Transverse colon (tissue), 4 donors: ENCODE data around the gene FAM200B. TPM values are rescaled to one million over a fixed set of nuclear protein-coding genes. Genes with fewer than 3 reads are reported as not detected.

Experiments used
- DNase-seq: peaks from one replicate; pipeline ENCODE4 v3.0.0-alpha.2; 2019
- H3K27ac ChIP-seq, 4 donors: fragments of 200-600 bp; sonication (generic); 2 replicates each; pipeline ENCODE4 v1.5.1; 2016 to 2018; ENCODE audit warnings: inconsistent platforms in 4 of 4
- H3K27me3 ChIP-seq: fragments of 200-600 bp; sonication (generic); 2 replicates; pipeline ENCODE4 v1.5.1; 2017; ENCODE audit warnings: inconsistent platforms
- H3K36me3 ChIP-seq, 4 donors: fragments of 200-600 bp; sonication (generic); 2 replicates each; pipeline ENCODE4 v1.5.1; 2017 to 2019; ENCODE audit warnings: inconsistent platforms in 4 of 4
- H3K4me1 ChIP-seq, 4 donors: fragments of 200-600 bp; sonication (generic); 2 replicates each; pipeline ENCODE4 v1.5.1; 2017 to 2020; ENCODE audit warnings: inconsistent platforms in 4 of 4
- H3K4me3 ChIP-seq, 4 donors: fragments of 200-600 bp; sonication (generic); 1 replicate in 1 of 4; 2 replicates in 3 of 4; pipeline versions ENCODE4 v1.5.1 to v1.6.1; 2017 to 2019; ENCODE audit warnings: inconsistent platforms in 4 of 4
- H3K9me3 ChIP-seq, 2 donors: fragments of 200-600 bp; sonication (generic); 2 replicates each; pipeline ENCODE4 v1.5.1; 2017 to 2019; ENCODE audit warnings: inconsistent platforms in 2 of 2
- CTCF ChIP-seq, 5 experiments: fragments of 200-600 bp in 3 of 5; fragments of 450-650 bp in 2 of 5; sonication (generic) in 3 of 5; IDR thresholded peaks; 1 replicate in 2 of 5; 2 replicates in 3 of 5; pipeline ENCODE4 v1.5.1; 2016 to 2017; ENCODE audit warnings: antibody characterized with exemption in 5 of 5, inconsistent platforms in 3 of 5, mild to moderate bottlenecking in 2 of 5, moderate library complexity in 1 of 5
- EP300 ChIP-seq: sonication (generic); formaldehyde crosslinking; IDR thresholded peaks from one replicate; pipeline ENCODE4 v1.6.1; 2017; ENCODE audit warnings: antibody characterized with exemption, low read depth
- POLR2A ChIP-seq: fragments of 450-650 bp; IDR thresholded peaks from one replicate; pipeline ENCODE4 v1.6.1; 2016; ENCODE audit warnings: antibody characterized with exemption, mild to moderate bottlenecking, moderate library complexity
- POLR2AphosphoS5 ChIP-seq, 3 donors: sonication (generic); formaldehyde crosslinking; IDR thresholded peaks; one replicate each; pipeline ENCODE4 v1.6.1; 2016; ENCODE audit warnings: antibody characterized with exemption in 3 of 3
- WGBS, 2 donors: methylation state at CpG; one replicate each; pipeline ENCODE4 v1.1.5; 2018; ENCODE audit warnings: low coverage in 1 of 2; 5-methylcytosine and 5-hydroxymethylcytosine counted together
- in situ Hi-C, 4 donors: fragments of 200-750 bp; cut with MboI; loops; one replicate each; pipeline versions ENCODE4 v1.15.0 to v1.15.1; 2017; ENCODE audit warnings: low sequenced_read_pairs in 3 of 4, low pct_ligation_motif_present in 1 of 4, low pct_unique_long_range_greater_than_20kb in 1 of 4
- intact Hi-C: fragments of 100-400 bp; cut with DNase I; formaldehyde crosslinking; loops from one replicate; pipeline ENCODE4 v1.15.1; 2023; ENCODE audit warnings: low total_unique reads
- total RNA-seq, 4 donors: library from RNA; depleted of rRNA; stranded (reverse); fragments of >200 nt; gene quantifications; one replicate each; pipeline ENCODE4 v1.1.0, GENCODE V29; 2016

The FAM200B gene
- total RNA-seq, 4 donors from 2014 or later: 6.4 to 46.6 (median 28.0) TPM

- WGBS, 2 donors: 89 to 93% methylated on average over 4 to 5 of the region's 5 CpGs
- intact Hi-C loops: loop anchor here (5.0 kb wide), 1 partner anchor 408 kb away; no protein-coding TSS in a partner anchor
- Histone ChIP-seq H3K9me3 (no peaks in the 10 kb centered on the region), H3K4me3 (no peak overlapping the region), H3K27ac (peak overlapping the region in 1 of 4 donors; percentile 21), H3K27me3 (no peaks in the 10 kb centered on the region), H3K4me1 (peaks cover 0 to 6% (median 5%) of the 10 kb centered on the region in 4 donors), H3K36me3 (no peaks in the 10 kb centered on the region)
- TF ChIP-seq CTCF (IDR thresholded peaks at IDR 0.05) (no peak), EP300 (no peak), POLR2A (no peak), POLR2AphosphoS5 (IDR thresholded peaks at IDR 0.05) (no peak)
- in situ Hi-C loops: no loop called here
- DNase-seq: no peak
These were observed 21.7 kb upstream of the FAM200B start for GRCh38 chr4:15659768-15660570.

GRCh38 chr4:15665753-15666365, 15.8 kb upstream of the FAM200B start:
- 78 to 84% methylated on average over 3 of the region's 3 CpGs for WGBS, 2 donors
- intact Hi-C loops: no loop called here
- no peaks in the 10 kb centered on the region for H3K9me3 ChIP-seq
- in situ Hi-C loops: no loop called here
- peaks cover 0 to 14% (median 3%) of the 10 kb centered on the region in 4 donors for H3K4me1 ChIP-seq
- no peak overlapping the region for H3K4me3 ChIP-seq
- H3K27ac ChIP-seq: peak overlapping the region; percentile 55 to 73 (median 62)
- peak; percentile 25 for DNase-seq
- TF ChIP-seq CTCF (IDR thresholded peaks at IDR 0.05): no peak
- peak in 1 of 3 donors; percentile 11 for TF ChIP-seq POLR2AphosphoS5 (IDR thresholded peaks at IDR 0.05)
- H3K36me3 ChIP-seq: no peaks in the 10 kb centered on the region
- no peaks in the 10 kb centered on the region for H3K27me3 ChIP-seq

GRCh38 chr4:15667006-15667405, 14.6 kb upstream of the FAM200B start:
- no peak overlapping the region for H3K4me3 ChIP-seq
- no peak for TF ChIP-seq POLR2AphosphoS5 (IDR thresholded peaks at IDR 0.05)
- no peak for TF ChIP-seq CTCF (IDR thresholded peaks at IDR 0.05)
- no peak for TF ChIP-seq EP300
- no peak for TF ChIP-seq POLR2A
- H3K27ac ChIP-seq: no peak overlapping the region
- intact Hi-C loops (no loop called here), in situ Hi-C loops (no loop called here)
- H3K4me1 ChIP-seq: peaks cover 0 to 14% (median 3%) of the 10 kb centered on the region in 4 donors
- DNase-seq: no peak
- H3K9me3 ChIP-seq: no peaks in the 10 kb centered on the region
- H3K36me3 ChIP-seq: no peaks in the 10 kb centered on the region
- WGBS, 2 donors: 94 to 96% methylated on average over 4 of the region's 4 CpGs
- H3K27me3 ChIP-seq: no peaks in the 10 kb centered on the region

- Histone ChIP-seq H3K27me3 (no peaks in the 10 kb centered on the region), H3K9me3 (no peaks in the 10 kb centered on the region), H3K27ac (no peak overlapping the region), H3K36me3 (no peaks in the 10 kb centered on the region), H3K4me3 (no peak overlapping the region), H3K4me1 (peaks cover 0 to 14% (median 3%) of the 10 kb centered on the region in 4 donors)
- intact Hi-C loops: no loop called here
- no peak for DNase-seq
- 75 to 88% methylated on average over 1 of the region's 1 CpG for WGBS, 2 donors
- in situ Hi-C loops: no loop called here
- TF ChIP-seq POLR2AphosphoS5 (IDR thresholded peaks at IDR 0.05) (no peak), POLR2A (no peak), EP300 (no peak), CTCF (IDR thresholded peaks at IDR 0.05) (no peak)
These were observed 12.8 kb upstream of the FAM200B start for GRCh38 chr4:15668566-15669435.
